IPS-11a (cell line): Measurements from ENCODE around the gene TMEM267.
"Not testable (repeated sequence)": the region's sequence is repeated elsewhere in the genome, so short reads cannot be mapped to it uniquely, and the experiment has no call there.

Source experiments
- H3K4me3 ChIP-seq: one replicate; pipeline ENCODE4 v1.5.1; 2013; ENCODE audit warnings: low read depth, low read length, control low read depth

The TMEM267 gene

GRCh38 chr5:43483298-43484105 lies at the start of gene TMEM267:
TMEM267 (minus strand) TSS chr5:43483865; CDS start chr5:43453969, 29,896 bp downstream.
- H3K4me3 ChIP-seq: peak within 1 kb of the TSS; percentile 76

GRCh38 chr5:43530648-43531047 lies 47.0 kb upstream of the TMEM267 start:
- no peak overlapping the region for H3K4me3 ChIP-seq

- no peak overlapping the region for H3K4me3 ChIP-seq
Measured at GRCh38 chr5:43523662-43524072, 40.0 kb upstream of the TMEM267 start.

- H3K4me3 ChIP-seq: no peak overlapping the region
Measured at GRCh38 chr5:43520615-43521014, 37.0 kb upstream of the TMEM267 start.

GRCh38 chr5:43515678-43516048 lies 32.0 kb upstream of the TMEM267 start:
- H3K4me3 ChIP-seq: peak overlapping the region; percentile 60

GRCh38 chr5:43514816-43515677 lies 31.4 kb upstream of the TMEM267 start, which contains the start of gene C5orf34:
C5orf34 (minus strand) TSS chr5:43515148; CDS start chr5:43509339, 5,809 bp downstream.
- H3K4me3 ChIP-seq: peak within 1 kb of the TSS; percentile 60

- peak overlapping the region; percentile 60 for H3K4me3 ChIP-seq
Measured at GRCh38 chr5:43514471-43514815, 30.8 kb upstream of the TMEM267 start.

- peak overlapping the region; percentile 60 for H3K4me3 ChIP-seq
Measured at GRCh38 chr5:43514025-43514424, 30.4 kb upstream of the TMEM267 start.

- H3K4me3 ChIP-seq: not testable (repeated sequence)
Measured at GRCh38 chr5:43511062-43511461, 27.4 kb upstream of the TMEM267 start.

GRCh38 chr5:43498581-43498980 lies 14.9 kb upstream of the TMEM267 start:
- H3K4me3 ChIP-seq: no peak overlapping the region

GRCh38 chr5:43497311-43498104 lies 13.8 kb upstream of the TMEM267 start:
- no peak overlapping the region for H3K4me3 ChIP-seq

GRCh38 chr5:43491326-43491725 lies 7.7 kb upstream of the TMEM267 start:
- H3K4me3 ChIP-seq: no peak overlapping the region

- no peak overlapping the region for H3K4me3 ChIP-seq
Measured at GRCh38 chr5:43486353-43486752, 2.7 kb upstream of the TMEM267 start.

- H3K4me3 ChIP-seq: no peak overlapping the region
Measured at GRCh38 chr5:43485406-43485805, 1.7 kb upstream of the TMEM267 start.

- peak overlapping the region; percentile 76 for H3K4me3 ChIP-seq
Measured at GRCh38 chr5:43484106-43484849, 613 bp upstream of the TMEM267 start.

- peak overlapping the region; percentile 76 for H3K4me3 ChIP-seq
Measured at GRCh38 chr5:43482490-43483297, 971 bp downstream of the TMEM267 start.

- H3K4me3 ChIP-seq: no peak overlapping the region
Measured at GRCh38 chr5:43469671-43470391, 13.8 kb downstream of the TMEM267 start.

- no peak overlapping the region for H3K4me3 ChIP-seq
Measured at GRCh38 chr5:43467100-43467499, 16.6 kb downstream of the TMEM267 start.

GRCh38 chr5:43465455-43465854 lies 18.2 kb downstream of the TMEM267 start:
- H3K4me3 ChIP-seq: not testable (repeated sequence)
